ENCODE results near the gene GDF10. TPM values are rescaled to one million over a fixed set of nuclear protein-coding genes. Genes with fewer than 3 reads are reported as not detected.

The GDF10 gene
- total RNA-seq, 1 experiment from 2014 or later, result 0.24 TPM

GRCh38 chr10:47288916-47289495, 11.0 kb upstream of the GDF10 start:
- POLR2A ChIA-PET, result no interaction called here
- no peaks in the 10 kb centered on the region for H3K4me1 Mint-ChIP-seq
- H3K27ac Mint-ChIP-seq, result no peak overlapping the region
- H3K27me3 Mint-ChIP-seq (ENCODE audit: low read depth), result 0 out of 2 replicates have a peak, but pooled peaks cover 3% of the 10 kb centered on the region
- DNase-seq (ENCODE audit: low spot score), result no peak
- peak; percentile 62 for ATAC-seq
- no peaks in the 10 kb centered on the region for H3K9me3 Mint-ChIP-seq
- no peak overlapping the region for H3K4me3 Mint-ChIP-seq
- H3K36me3 Mint-ChIP-seq, result no peaks in the 10 kb centered on the region
- CTCF ChIA-PET, result interaction anchor here (0.5 to 3.6 kb wide), 9 partner anchors 9 to 294 kb away, joined by 3 to 26 read pairs (median 4); partner anchors contain the start of gene GDF10
- TF ChIP-seq ARID4B (CRISPR knock-in tag; IDR thresholded peaks at IDR 0.05; ENCODE audit: borderline replicate concordance) (no peak), AFF4 (CRISPR knock-in tag; IDR thresholded peaks at IDR 0.05; ENCODE audit: borderline replicate concordance) (no peak), ESRRA (CRISPR knock-in tag; IDR thresholded peaks at IDR 0.05; ENCODE audit: borderline replicate concordance) (no peak), GRHL2 (CRISPR knock-in tag; IDR thresholded peaks at IDR 0.05; ENCODE audit: insufficient replicate concordance, severe bottlenecking) (no peak), ZNF416 (CRISPR knock-in tag; IDR thresholded peaks at IDR 0.05) (no peak), SP1 (CRISPR knock-in tag; conservative IDR thresholded peaks at IDR 0.05) (no peak), FOXP4 (CRISPR knock-in tag; IDR thresholded peaks at IDR 0.05) (no peak), ZNF219 (CRISPR knock-in tag; IDR thresholded peaks at IDR 0.05; ENCODE audit: borderline replicate concordance) (no peak), TP53 (CRISPR knock-in tag; IDR thresholded peaks at IDR 0.05) (no peak), SMAD3 (CRISPR knock-in tag; IDR thresholded peaks at IDR 0.05; ENCODE audit: borderline replicate concordance) (no peak), HMGXB4 (CRISPR knock-in tag; IDR thresholded peaks at IDR 0.05) (no peak), CREB1 (CRISPR knock-in tag; IDR thresholded peaks at IDR 0.05) (no peak), ATF1 (CRISPR knock-in tag; IDR thresholded peaks at IDR 0.05) (no peak)
- TF ChIP-seq, protein P1, sequence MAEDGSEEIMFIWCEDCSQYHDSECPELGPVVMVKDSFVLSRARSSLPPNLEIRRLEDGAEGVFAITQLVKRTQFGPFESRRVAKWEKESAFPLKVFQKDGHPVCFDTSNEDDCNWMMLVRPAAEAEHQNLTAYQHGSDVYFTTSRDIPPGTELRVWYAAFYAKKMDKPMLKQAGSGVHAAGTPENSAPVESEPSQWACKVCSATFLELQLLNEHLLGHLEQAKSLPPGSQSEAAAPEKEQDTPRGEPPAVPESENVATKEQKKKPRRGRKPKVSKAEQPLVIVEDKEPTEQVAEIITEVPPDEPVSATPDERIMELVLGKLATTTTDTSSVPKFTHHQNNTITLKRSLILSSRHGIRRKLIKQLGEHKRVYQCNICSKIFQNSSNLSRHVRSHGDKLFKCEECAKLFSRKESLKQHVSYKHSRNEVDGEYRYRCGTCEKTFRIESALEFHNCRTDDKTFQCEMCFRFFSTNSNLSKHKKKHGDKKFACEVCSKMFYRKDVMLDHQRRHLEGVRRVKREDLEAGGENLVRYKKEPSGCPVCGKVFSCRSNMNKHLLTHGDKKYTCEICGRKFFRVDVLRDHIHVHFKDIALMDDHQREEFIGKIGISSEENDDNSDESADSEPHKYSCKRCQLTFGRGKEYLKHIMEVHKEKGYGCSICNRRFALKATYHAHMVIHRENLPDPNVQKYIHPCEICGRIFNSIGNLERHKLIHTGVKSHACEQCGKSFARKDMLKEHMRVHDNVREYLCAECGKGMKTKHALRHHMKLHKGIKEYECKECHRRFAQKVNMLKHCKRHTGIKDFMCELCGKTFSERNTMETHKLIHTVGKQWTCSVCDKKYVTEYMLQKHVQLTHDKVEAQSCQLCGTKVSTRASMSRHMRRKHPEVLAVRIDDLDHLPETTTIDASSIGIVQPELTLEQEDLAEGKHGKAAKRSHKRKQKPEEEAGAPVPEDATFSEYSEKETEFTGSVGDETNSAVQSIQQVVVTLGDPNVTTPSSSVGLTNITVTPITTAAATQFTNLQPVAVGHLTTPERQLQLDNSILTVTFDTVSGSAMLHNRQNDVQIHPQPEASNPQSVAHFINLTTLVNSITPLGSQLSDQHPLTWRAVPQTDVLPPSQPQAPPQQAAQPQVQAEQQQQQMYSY (CRISPR knock-in tag; IDR thresholded peaks at IDR 0.05), result no peak
- TF ChIP-seq, protein P2, sequence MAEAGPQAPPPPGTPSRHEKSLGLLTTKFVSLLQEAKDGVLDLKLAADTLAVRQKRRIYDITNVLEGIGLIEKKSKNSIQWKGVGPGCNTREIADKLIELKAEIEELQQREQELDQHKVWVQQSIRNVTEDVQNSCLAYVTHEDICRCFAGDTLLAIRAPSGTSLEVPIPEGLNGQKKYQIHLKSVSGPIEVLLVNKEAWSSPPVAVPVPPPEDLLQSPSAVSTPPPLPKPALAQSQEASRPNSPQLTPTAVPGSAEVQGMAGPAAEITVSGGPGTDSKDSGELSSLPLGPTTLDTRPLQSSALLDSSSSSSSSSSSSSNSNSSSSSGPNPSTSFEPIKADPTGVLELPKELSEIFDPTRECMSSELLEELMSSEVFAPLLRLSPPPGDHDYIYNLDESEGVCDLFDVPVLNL (CRISPR knock-in tag; IDR thresholded peaks at IDR 0.05; ENCODE audit: borderline replicate concordance, low read depth), result no peak
- TF ChIP-seq, protein P3, sequence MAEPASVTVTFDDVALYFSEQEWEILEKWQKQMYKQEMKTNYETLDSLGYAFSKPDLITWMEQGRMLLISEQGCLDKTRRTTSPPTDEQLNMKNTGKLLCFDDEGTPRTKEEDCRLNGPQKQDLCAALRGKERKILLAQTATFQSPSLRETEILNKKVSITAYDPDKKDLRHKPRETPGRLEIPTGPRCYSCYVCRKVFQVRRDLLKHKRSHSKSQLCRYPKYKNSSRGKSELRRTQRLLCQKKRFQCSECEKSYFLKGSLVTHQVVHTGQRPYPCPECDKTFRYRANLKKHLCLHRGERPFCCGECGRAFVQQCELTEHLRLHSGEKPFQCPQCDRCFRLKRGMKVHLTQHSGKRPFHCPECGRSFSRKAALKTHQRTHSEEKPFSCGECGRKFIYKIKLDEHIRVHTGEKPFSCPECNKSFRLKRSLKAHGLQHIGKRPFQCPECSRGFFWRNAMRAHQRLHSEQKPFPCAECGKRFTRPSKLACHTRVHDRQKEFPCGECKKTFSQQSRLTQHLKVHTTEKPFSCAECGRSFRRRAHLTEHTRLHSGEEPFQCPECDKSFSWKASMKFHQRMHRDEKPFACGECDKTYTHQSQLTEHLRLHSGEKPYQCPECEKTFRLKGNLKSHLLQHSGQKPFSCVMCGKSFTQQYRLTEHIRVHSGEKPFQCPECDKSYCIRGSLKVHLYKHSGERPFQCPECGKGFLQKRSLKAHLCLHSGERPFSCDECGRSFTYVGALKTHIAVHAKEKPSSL (CRISPR knock-in tag; conservative IDR thresholded peaks at IDR 0.05), result no peak

Measured in WTC11 (cell line).